HCT116 (cell line): ENCODE data around the gene PGA5. TPM values are rescaled to one million over a fixed set of nuclear protein-coding genes. Genes with fewer than 3 reads are reported as not detected.

Experiments
- ATAC-seq: fragments of 200-7000 bp; cut with Tn5 transposase; 2 replicates; pipeline ENCODE4 v1.9.1; 2020; ENCODE audit warnings: mild to moderate bottlenecking, moderate library complexity
- BruUV-seq: library from RNA; stranded (reverse); fragments of 400-500 nt; replicated peaks from 2 replicates; lab custom pipeline; 2021; lab: Mats Ljungman, UMichigan
- CTCF ChIA-PET: fragments of 300-600 bp; sonication (Branson Sonifier 250); formaldehyde crosslinking; loops from one replicate; lab custom pipeline; 2021; ENCODE audit warnings: antibody characterized with exemption; lab: Charles Lee
- POLR2A ChIA-PET: fragments of 300-600, 350-600 bp; sonication (Branson Sonifier 250); formaldehyde crosslinking; loops from one replicate; lab custom pipeline; 2021; ENCODE audit warnings: antibody characterized with exemption; lab: Charles Lee
- RAD21 ChIA-PET, 2 experiments: fragments of 300-600 bp; sonication (Branson Sonifier 250); formaldehyde crosslinking; loops; one replicate each; lab custom pipeline; 2023; ENCODE audit warnings: low total read pairs in 2 of 2; ENCODE audit not compliant: uncharacterized antibody in 2 of 2, unreplicated experiment in 2 of 2, low non-redundant PET in 1 of 2; lab: Charles Lee
- DNase-seq: peaks from one replicate; pipeline ENCODE4 v3.0.0-alpha.2; 2010; ENCODE audit warnings: low read depth, low spot score
- H2AFZ ChIP-seq: fragments of 200-600 bp; shearing (Covaris generic), sonication (generic); 2 replicates; pipeline ENCODE4 v1.6.1; 2017; ENCODE audit warnings: low read depth, mixed run types, mixed read lengths, antibody characterized with exemption, low read length; ENCODE audit not compliant: poor library complexity, severe bottlenecking
- H3K27ac ChIP-seq: 2 replicates; pipeline ENCODE4 v1.5.1; 2012; ENCODE audit warnings: low read depth, low read length
- H3K27me3 ChIP-seq: fragments of 200-600 bp; sonication (generic); 2 replicates; pipeline ENCODE4 v1.6.1; 2016; ENCODE audit warnings: mixed run types, low read length, mixed read lengths; ENCODE audit not compliant: insufficient read depth
- H3K36me3 ChIP-seq, 2 experiments: fragments of 200-500 bp in 1 of 2; fragments of 200-600 bp in 1 of 2; sonication (Bioruptor generic) in 1 of 2; sonication (generic) in 1 of 2; 2 replicates each; pipeline versions ENCODE4 v1.5.1 to v1.6.1; 2014 to 2016; ENCODE audit warnings: low read length in 2 of 2, inconsistent platforms in 1 of 2, mixed read lengths in 1 of 2, mixed run types in 1 of 2; ENCODE audit not compliant: insufficient read depth in 2 of 2, control insufficient read depth in 1 of 2
- H3K4me1 ChIP-seq, 2 experiments: fragments of 200-600 bp in 1 of 2; sonication (generic) in 1 of 2; 2 replicates each; pipeline versions ENCODE4 v1.5.1 to v1.6.1; 2012 to 2017; ENCODE audit warnings: low read length in 2 of 2, inconsistent platforms in 1 of 2, mild to moderate bottlenecking in 1 of 2, mixed read lengths in 1 of 2, mixed run types in 1 of 2, moderate library complexity in 1 of 2; ENCODE audit not compliant: insufficient read depth in 2 of 2, control insufficient read depth in 1 of 2
- H3K4me2 ChIP-seq: fragments of 200-600 bp; sonication (generic); 2 replicates; pipeline ENCODE4 v1.6.1; 2017; ENCODE audit warnings: mixed run types, low read length, mixed read lengths
- H3K4me3 ChIP-seq, 2 experiments: fragments of 200-600 bp in 1 of 2; sonication (generic) in 1 of 2; replicated peaks in 1 of 2; 2 replicates each; pipeline ENCODE4 v1.5.1; 2011 to 2016; ENCODE audit warnings: low read length in 2 of 2, control low read depth in 1 of 2, low read depth in 1 of 2, mild to moderate bottlenecking in 1 of 2, mixed read lengths in 1 of 2, mixed run types in 1 of 2
- H3K79me2 ChIP-seq: fragments of 200-600 bp; sonication (generic); 2 replicates; pipeline ENCODE4 v1.6.1; 2017; ENCODE audit warnings: mild to moderate bottlenecking, mixed run types, low read length, moderate library complexity, mixed read lengths; ENCODE audit not compliant: insufficient read depth
- H3K9ac ChIP-seq: fragments of 200-600 bp; sonication (generic); 2 replicates; pipeline ENCODE4 v1.6.1; 2016; ENCODE audit warnings: low read length, mixed read lengths
- H3K9me2 ChIP-seq: fragments of 200-600 bp; sonication (generic), shearing (Covaris generic); 2 replicates; pipeline ENCODE4 v1.6.1; 2017; ENCODE audit warnings: mixed run types, mild to moderate bottlenecking, moderate library complexity; ENCODE audit not compliant: insufficient read depth
- H3K9me3 ChIP-seq, 2 experiments: fragments of 200-500 bp in 1 of 2; fragments of 200-600 bp in 1 of 2; sonication (Bioruptor generic) in 1 of 2; sonication (generic) in 1 of 2; 2 replicates each; pipeline ENCODE4 v1.6.1; 2014 to 2017; ENCODE audit warnings: low read length in 2 of 2, mixed read lengths in 2 of 2, inconsistent platforms in 1 of 2, low read depth in 1 of 2, mild to moderate bottlenecking in 1 of 2, mixed run types in 1 of 2, moderate library complexity in 1 of 2; ENCODE audit not compliant: control insufficient read depth in 1 of 2, insufficient read depth in 1 of 2
- H4K20me1 ChIP-seq: fragments of 200-600 bp; sonication (generic), shearing (Covaris generic); 2 replicates; pipeline ENCODE4 v1.6.1; 2017; ENCODE audit warnings: mixed run types, mild to moderate bottlenecking, moderate library complexity; ENCODE audit not compliant: insufficient read depth
- CBX3 ChIP-seq: IDR thresholded peaks from 2 replicates; pipeline ENCODE4 v1.6.1; 2012; ENCODE audit warnings: low read depth
- CEBPB ChIP-seq: IDR thresholded peaks from 2 replicates; pipeline ENCODE4 v1.6.1; 2012; ENCODE audit warnings: low read depth
- ELF1 ChIP-seq: IDR thresholded peaks from 2 replicates; pipeline ENCODE4 v1.6.1; 2012; ENCODE audit warnings: low read depth, borderline replicate concordance
- EZH2 ChIP-seq: fragments of 200-600 bp; sonication (generic); IDR thresholded peaks from 2 replicates; pipeline ENCODE4 v1.6.1; 2017; ENCODE audit warnings: antibody characterized with exemption, mixed run types
- EZH2phosphoT487 ChIP-seq: fragments of 200-600 bp; IDR thresholded peaks from 2 replicates; pipeline ENCODE4 v1.6.1; 2018; ENCODE audit warnings: antibody characterized with exemption, borderline replicate concordance
- FOSL1 ChIP-seq: IDR thresholded peaks from 2 replicates; pipeline ENCODE4 v1.6.1; 2012; ENCODE audit warnings: low read depth
- JUND ChIP-seq: IDR thresholded peaks from 2 replicates; pipeline ENCODE4 v1.6.1; 2012
- POLR2A ChIP-seq: IDR thresholded peaks from 2 replicates; pipeline ENCODE4 v1.7.0; 2011; ENCODE audit warnings: borderline replicate concordance; ENCODE audit not compliant: insufficient read depth, insufficient read length; ENCODE audit errors: extremely low read depth
- POLR2AphosphoS5 ChIP-seq: IDR thresholded peaks from 2 replicates; pipeline ENCODE4 v1.6.1; 2011; ENCODE audit warnings: mild to moderate bottlenecking, low read depth, low read length, moderate library complexity
- RAD21 ChIP-seq: IDR thresholded peaks from 2 replicates; pipeline ENCODE4 v1.6.1; 2012; ENCODE audit warnings: low read depth, mild to moderate bottlenecking
- SIN3A ChIP-seq: IDR thresholded peaks from 2 replicates; pipeline ENCODE4 v1.6.1; 2012; ENCODE audit warnings: low read depth
- SRF ChIP-seq: IDR thresholded peaks from 2 replicates; pipeline ENCODE4 v1.6.1; 2012; ENCODE audit warnings: low read depth
- TCF7L2 ChIP-seq: IDR thresholded peaks from 2 replicates; pipeline ENCODE4 v1.7.0; 2011; ENCODE audit warnings: borderline replicate concordance, inconsistent platforms; ENCODE audit not compliant: insufficient read depth, insufficient read length; ENCODE audit errors: extremely low read depth
- intact Hi-C: fragments of 100-400 bp; cut with micrococcal nuclease; formaldehyde crosslinking; loops from 2 replicates; pipeline ENCODE4 v1.10.0; 2022
- total RNA-seq: library from RNA; stranded (reverse); gene quantifications from one replicate; pipeline ENCODE4 v1.2.1, GENCODE V29; 2021; ENCODE audit not compliant: unreplicated experiment
- TF ChIP-seq, protein P1 (sequence below): IDR thresholded peaks from 2 replicates; pipeline ENCODE4 v1.6.1; 2012
- TF ChIP-seq, protein P2 (sequence below): IDR thresholded peaks from 2 replicates; pipeline ENCODE4 v1.6.1; 2012; ENCODE audit warnings: low read depth
- TF ChIP-seq, protein P3 (sequence below): IDR thresholded peaks from 2 replicates; pipeline ENCODE4 v1.6.1; 2012
- TF ChIP-seq, protein P4 (sequence below): IDR thresholded peaks from 2 replicates; pipeline ENCODE4 v1.6.1; 2011; ENCODE audit warnings: mild to moderate bottlenecking, low read length, moderate library complexity; ENCODE audit not compliant: insufficient replicate concordance; ENCODE audit errors: extremely low read depth

Gene PGA5
- total RNA-seq, 1 experiment from 2014 or later, result not detected

DNA sequence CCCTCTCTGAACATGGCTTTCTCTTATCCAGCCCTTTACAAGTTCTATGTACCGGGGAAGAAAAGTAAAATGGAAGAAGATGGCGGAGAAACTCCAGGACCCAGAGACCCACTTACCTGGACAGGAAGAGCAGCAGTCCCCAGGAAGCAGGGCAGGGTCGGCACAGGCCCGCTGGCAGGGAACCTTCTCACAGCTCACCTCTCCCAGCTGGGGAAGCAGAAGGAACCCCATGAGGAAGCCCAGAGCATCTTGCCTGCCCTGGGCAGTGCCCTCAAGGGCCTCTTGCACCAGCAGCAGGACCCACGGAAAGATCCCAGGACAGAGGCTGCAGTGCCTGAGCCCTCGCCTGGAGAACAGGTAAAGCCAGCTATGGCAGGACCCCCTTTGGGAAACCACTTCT is 23.4 kb downstream of the PGA5 start:
- TF ChIP-seq, protein P1, sequence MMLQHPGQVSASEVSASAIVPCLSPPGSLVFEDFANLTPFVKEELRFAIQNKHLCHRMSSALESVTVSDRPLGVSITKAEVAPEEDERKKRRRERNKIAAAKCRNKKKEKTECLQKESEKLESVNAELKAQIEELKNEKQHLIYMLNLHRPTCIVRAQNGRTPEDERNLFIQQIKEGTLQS, result no peak
- TF ChIP-seq SIN3A, result no peak
- no peak for TF ChIP-seq POLR2AphosphoS5
- no peak for TF ChIP-seq RAD21
- no peak for TF ChIP-seq FOSL1
- TF ChIP-seq, protein P2, sequence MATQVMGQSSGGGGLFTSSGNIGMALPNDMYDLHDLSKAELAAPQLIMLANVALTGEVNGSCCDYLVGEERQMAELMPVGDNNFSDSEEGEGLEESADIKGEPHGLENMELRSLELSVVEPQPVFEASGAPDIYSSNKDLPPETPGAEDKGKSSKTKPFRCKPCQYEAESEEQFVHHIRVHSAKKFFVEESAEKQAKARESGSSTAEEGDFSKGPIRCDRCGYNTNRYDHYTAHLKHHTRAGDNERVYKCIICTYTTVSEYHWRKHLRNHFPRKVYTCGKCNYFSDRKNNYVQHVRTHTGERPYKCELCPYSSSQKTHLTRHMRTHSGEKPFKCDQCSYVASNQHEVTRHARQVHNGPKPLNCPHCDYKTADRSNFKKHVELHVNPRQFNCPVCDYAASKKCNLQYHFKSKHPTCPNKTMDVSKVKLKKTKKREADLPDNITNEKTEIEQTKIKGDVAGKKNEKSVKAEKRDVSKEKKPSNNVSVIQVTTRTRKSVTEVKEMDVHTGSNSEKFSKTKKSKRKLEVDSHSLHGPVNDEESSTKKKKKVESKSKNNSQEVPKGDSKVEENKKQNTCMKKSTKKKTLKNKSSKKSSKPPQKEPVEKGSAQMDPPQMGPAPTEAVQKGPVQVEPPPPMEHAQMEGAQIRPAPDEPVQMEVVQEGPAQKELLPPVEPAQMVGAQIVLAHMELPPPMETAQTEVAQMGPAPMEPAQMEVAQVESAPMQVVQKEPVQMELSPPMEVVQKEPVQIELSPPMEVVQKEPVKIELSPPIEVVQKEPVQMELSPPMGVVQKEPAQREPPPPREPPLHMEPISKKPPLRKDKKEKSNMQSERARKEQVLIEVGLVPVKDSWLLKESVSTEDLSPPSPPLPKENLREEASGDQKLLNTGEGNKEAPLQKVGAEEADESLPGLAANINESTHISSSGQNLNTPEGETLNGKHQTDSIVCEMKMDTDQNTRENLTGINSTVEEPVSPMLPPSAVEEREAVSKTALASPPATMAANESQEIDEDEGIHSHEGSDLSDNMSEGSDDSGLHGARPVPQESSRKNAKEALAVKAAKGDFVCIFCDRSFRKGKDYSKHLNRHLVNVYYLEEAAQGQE, result no peak
- no peak for TF ChIP-seq CEBPB
- TF ChIP-seq JUND, result no peak
- no peak for TF ChIP-seq POLR2A
- no peak for TF ChIP-seq SRF
- TF ChIP-seq, protein P3, sequence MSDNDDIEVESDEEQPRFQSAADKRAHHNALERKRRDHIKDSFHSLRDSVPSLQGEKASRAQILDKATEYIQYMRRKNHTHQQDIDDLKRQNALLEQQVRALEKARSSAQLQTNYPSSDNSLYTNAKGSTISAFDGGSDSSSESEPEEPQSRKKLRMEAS, result no peak
- no peak for TF ChIP-seq EZH2
- TF ChIP-seq EZH2phosphoT487, result no peak
- no peak for TF ChIP-seq ELF1
- TF ChIP-seq CBX3, result no peak
- no peak for TF ChIP-seq TCF7L2
- TF ChIP-seq, protein P4, sequence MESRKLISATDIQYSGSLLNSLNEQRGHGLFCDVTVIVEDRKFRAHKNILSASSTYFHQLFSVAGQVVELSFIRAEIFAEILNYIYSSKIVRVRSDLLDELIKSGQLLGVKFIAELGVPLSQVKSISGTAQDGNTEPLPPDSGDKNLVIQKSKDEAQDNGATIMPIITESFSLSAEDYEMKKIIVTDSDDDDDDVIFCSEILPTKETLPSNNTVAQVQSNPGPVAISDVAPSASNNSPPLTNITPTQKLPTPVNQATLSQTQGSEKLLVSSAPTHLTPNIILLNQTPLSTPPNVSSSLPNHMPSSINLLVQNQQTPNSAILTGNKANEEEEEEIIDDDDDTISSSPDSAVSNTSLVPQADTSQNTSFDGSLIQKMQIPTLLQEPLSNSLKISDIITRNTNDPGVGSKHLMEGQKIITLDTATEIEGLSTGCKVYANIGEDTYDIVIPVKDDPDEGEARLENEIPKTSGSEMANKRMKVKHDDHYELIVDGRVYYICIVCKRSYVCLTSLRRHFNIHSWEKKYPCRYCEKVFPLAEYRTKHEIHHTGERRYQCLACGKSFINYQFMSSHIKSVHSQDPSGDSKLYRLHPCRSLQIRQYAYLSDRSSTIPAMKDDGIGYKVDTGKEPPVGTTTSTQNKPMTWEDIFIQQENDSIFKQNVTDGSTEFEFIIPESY, result no peak
- CTCF ChIA-PET, result no interaction called here
- no peak for DNase-seq

More for the DNA sequence above, 23.4 kb downstream of the PGA5 start:
- Histone ChIP-seq H3K9me2 (no peaks in the 10 kb centered on the region), H3K79me2 (no peaks in the 10 kb centered on the region), H3K9ac (no peak overlapping the region), H3K27ac (no peak overlapping the region), H3K9me3 (no peaks in the 10 kb centered on the region), H3K4me3 (no peak overlapping the region), H3K4me1 (peaks cover 8 to 15% of the 10 kb centered on the region in 2 experiments), H3K36me3 (no peaks in the 10 kb centered on the region), H4K20me1 (no peaks in the 10 kb centered on the region), H3K4me2 (no peak overlapping the region), H3K27me3 (no peaks in the 10 kb centered on the region), H2AFZ (no peak overlapping the region)
- intact Hi-C loops, result no loop called here
- ChIA-PET POLR2A (no interaction called here), RAD21 (no interaction called here)
- ATAC-seq, result no peak
- BruUV-seq, result no TSS peak
